Measurements from ENCODE around the gene GTF2IRD1. TPM values are rescaled to one million over a fixed set of nuclear protein-coding genes. Genes with fewer than 3 reads are reported as not detected.

The GTF2IRD1 gene
- polyA plus RNA-seq, 1 of the 3 experiments (the other 2 are of a cell fraction), result 26.4 TPM

GRCh38 chr7:74407958-74408357, 45.7 kb upstream of the GTF2IRD1 start:
- no peak for DNase-seq
- Histone ChIP-seq H3K27me3 (ENCODE audit: insufficient read depth) (no peaks in the 10 kb centered on the region), H4K20me1 (ENCODE audit: insufficient read depth) (no peaks in the 10 kb centered on the region), H3K4me2 (no peak overlapping the region), H3K9me3 (no peaks in the 10 kb centered on the region), H3K4me1 (ENCODE audit: control insufficient read depth in 1 of 2, insufficient read depth in 2 of 2, low read depth in 1 of 2, low read length in 1 of 2) (no peaks in the 10 kb centered on the region), H2AFZ (ENCODE audit: low read depth) (no peak overlapping the region), H3K9ac (no peak overlapping the region), H3K27ac (ENCODE audit: low read depth in 2 of 2, low read length in 1 of 2) (no peak overlapping the region), H3K79me2 (ENCODE audit: insufficient read depth) (no peaks in the 10 kb centered on the region), H3F3A (replicated peaks; ENCODE audit: insufficient read depth) (peaks cover 15% of the 10 kb centered on the region), H3K9me2 (no peaks in the 10 kb centered on the region), H3K36me3 (replicated peaks in 1 of 2; ENCODE audit: control insufficient read depth in 1 of 2, insufficient read depth in 2 of 2, low read length in 1 of 2) (peaks cover 13 to 30% of the 10 kb centered on the region in 2 experiments), H3K4me3 (ENCODE audit: low read depth in 2 of 2, low read length in 1 of 2) (no peak overlapping the region)
- WGBS (ENCODE audit: low lambda C conversion rate), result 72% methylated on average over 4 of the region's 4 CpGs
- ChIA-PET POLR2A (no interaction called here), CTCF (interaction anchor here (0.7 to 4.8 kb wide), 4 partner anchors 10 to 202 kb away, joined by 3 to 25 read pairs (median 11); no protein-coding TSS in a partner anchor)
- no peak for TF ChIP-seq EP300 (IDR thresholded peaks at IDR 0.05; ENCODE audit: borderline replicate concordance in 1 of 2, low read depth in 1 of 2, low read length in 1 of 2)
- TF ChIP-seq, protein P1, sequence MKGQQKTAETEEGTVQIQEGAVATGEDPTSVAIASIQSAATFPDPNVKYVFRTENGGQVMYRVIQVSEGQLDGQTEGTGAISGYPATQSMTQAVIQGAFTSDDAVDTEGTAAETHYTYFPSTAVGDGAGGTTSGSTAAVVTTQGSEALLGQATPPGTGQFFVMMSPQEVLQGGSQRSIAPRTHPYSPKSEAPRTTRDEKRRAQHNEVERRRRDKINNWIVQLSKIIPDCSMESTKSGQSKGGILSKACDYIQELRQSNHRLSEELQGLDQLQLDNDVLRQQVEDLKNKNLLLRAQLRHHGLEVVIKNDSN (IDR thresholded peaks at IDR 0.05; ENCODE audit: borderline replicate concordance, low read depth), result no peak
- no peak for TF ChIP-seq SIN3A (IDR thresholded peaks at IDR 0.05; ENCODE audit: borderline replicate concordance, low read depth, low read length)
- TF ChIP-seq SMC3 (IDR thresholded peaks at IDR 0.05; ENCODE audit: low read depth, low read length), result no peak
- no peak for TF ChIP-seq PBX3 (IDR thresholded peaks at IDR 0.05)
- no peak for TF ChIP-seq TEAD4 (IDR thresholded peaks at IDR 0.05; ENCODE audit: borderline replicate concordance, insufficient read depth)
- no peak for TF ChIP-seq MAX (IDR thresholded peaks at IDR 0.05; ENCODE audit: low read depth)
- TF ChIP-seq YY1 (IDR thresholded peaks at IDR 0.05; ENCODE audit: low read depth), result no peak
- TF ChIP-seq USF2 (IDR thresholded peaks at IDR 0.05; ENCODE audit: borderline replicate concordance, low read depth, low read length), result no peak
- no peak for TF ChIP-seq RAD21 (IDR thresholded peaks at IDR 0.05; ENCODE audit: low read length)
- no peak for TF ChIP-seq FOXJ3 (CRISPR knock-in tag; IDR thresholded peaks at IDR 0.05)
- TF ChIP-seq GABPA (IDR thresholded peaks at IDR 0.05; ENCODE audit: low read depth), result no peak
- no peak for TF ChIP-seq CTCF (IDR thresholded peaks at IDR 0.05)
- TF ChIP-seq, protein P2, sequence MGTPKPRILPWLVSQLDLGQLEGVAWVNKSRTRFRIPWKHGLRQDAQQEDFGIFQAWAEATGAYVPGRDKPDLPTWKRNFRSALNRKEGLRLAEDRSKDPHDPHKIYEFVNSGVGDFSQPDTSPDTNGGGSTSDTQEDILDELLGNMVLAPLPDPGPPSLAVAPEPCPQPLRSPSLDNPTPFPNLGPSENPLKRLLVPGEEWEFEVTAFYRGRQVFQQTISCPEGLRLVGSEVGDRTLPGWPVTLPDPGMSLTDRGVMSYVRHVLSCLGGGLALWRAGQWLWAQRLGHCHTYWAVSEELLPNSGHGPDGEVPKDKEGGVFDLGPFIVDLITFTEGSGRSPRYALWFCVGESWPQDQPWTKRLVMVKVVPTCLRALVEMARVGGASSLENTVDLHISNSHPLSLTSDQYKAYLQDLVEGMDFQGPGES (IDR thresholded peaks at IDR 0.05; ENCODE audit: low read depth, low read length), result no peak
- TF ChIP-seq JUND (IDR thresholded peaks at IDR 0.05), result no peak
